GDM1 (cell line): ENCODE measurements around the gene RASAL2.

ENCODE experiments used
- DNase-seq: peaks from one replicate; lab custom pipeline; 2025; lab: John Stamatoyannopoulos, UW

The RASAL2 gene

GRCh38 chr1:178093951-178094738 is at the start of gene RASAL2:
RASAL2 (plus strand) TSS chr1:178094104; CDS start chr1:178094493, 389 bp downstream.
- DNase-seq: peak; percentile 51

- no peak for DNase-seq
These were observed 47.2 kb upstream of the RASAL2 start for GRCh38 chr1:178046591-178047270.

- DNase-seq: no peak
These were observed 46.4 kb upstream of the RASAL2 start for GRCh38 chr1:178047403-178048093.

GRCh38 chr1:178048426-178048825 is 45.5 kb upstream of the RASAL2 start:
- DNase-seq: no peak

- DNase-seq: no peak
These were observed 45.0 kb upstream of the RASAL2 start for GRCh38 chr1:178048883-178049282.

- DNase-seq: no peak
These were observed 43.8 kb upstream of the RASAL2 start for GRCh38 chr1:178050084-178050483.

- no peak for DNase-seq
These were observed 42.8 kb upstream of the RASAL2 start for GRCh38 chr1:178051071-178051470.

- no peak for DNase-seq
These were observed 41.0 kb upstream of the RASAL2 start for GRCh38 chr1:178052650-178053461.

GRCh38 chr1:178055093-178055492 is 38.8 kb upstream of the RASAL2 start:
- DNase-seq: peak; percentile 35

GRCh38 chr1:178055779-178056471 is 38.0 kb upstream of the RASAL2 start:
- DNase-seq: no peak

- DNase-seq: no peak
These were observed 36.7 kb upstream of the RASAL2 start for GRCh38 chr1:178057141-178057765.

GRCh38 chr1:178057912-178058534 is 35.9 kb upstream of the RASAL2 start:
- no peak for DNase-seq

- DNase-seq: no peak
These were observed 32.9 kb upstream of the RASAL2 start for GRCh38 chr1:178060789-178061556.

- no peak for DNase-seq
These were observed 32.3 kb upstream of the RASAL2 start for GRCh38 chr1:178061620-178062019.

- no peak for DNase-seq
These were observed 29.6 kb upstream of the RASAL2 start for GRCh38 chr1:178064191-178064821.

GRCh38 chr1:178065250-178065649 is 28.7 kb upstream of the RASAL2 start:
- no peak for DNase-seq

- DNase-seq: no peak
These were observed 27.5 kb upstream of the RASAL2 start for GRCh38 chr1:178066296-178066907.

GRCh38 chr1:178066908-178067614 is 26.8 kb upstream of the RASAL2 start:
- DNase-seq: peak; percentile 65
